Endothelial cell of umbilical vein (primary cell): Measurements from ENCODE around the gene KIF18A. TPM values are rescaled to one million over a fixed set of nuclear protein-coding genes. Genes with fewer than 3 reads are reported as not detected.

Source experiments
- BruUV-seq: library from RNA; stranded (reverse); fragments of 400-500 nt; replicated peaks from 2 replicates; lab custom pipeline; 2021; lab: Mats Ljungman, UMichigan
- CTCF ChIA-PET: fragments of 300-600, 350-600 bp; sonication (Branson Sonifier 250); formaldehyde crosslinking; loops from one replicate; lab custom pipeline; 2021; ENCODE audit warnings: antibody characterized with exemption, inconsistent platforms; lab: Charles Lee
- POLR2A ChIA-PET: fragments of 300-600, 350-600 bp; sonication (Branson Sonifier 250); formaldehyde crosslinking; loops from one replicate; lab custom pipeline; 2021; ENCODE audit warnings: antibody characterized with exemption, inconsistent platforms; lab: Charles Lee
- DNase-seq: peaks from one replicate; pipeline ENCODE4 v3.0.0-alpha.2; 2011; ENCODE audit warnings: low read depth, low spot score
- FAIRE-seq: peaks from 2 replicates; lab custom pipeline; 2011; peaks lifted over from hg19 to GRCh38; lab: Jason Lieb, UNC
- H2AFZ ChIP-seq: 2 replicates; pipeline ENCODE4 v1.6.0; 2012; ENCODE audit warnings: low read depth, low read length, control low read depth, inconsistent platforms
- H3K27ac ChIP-seq: 2 replicates; pipeline ENCODE4 v1.5.1; 2011; ENCODE audit warnings: low read depth, mild to moderate bottlenecking, control low read depth, low read length, moderate library complexity; ENCODE audit not compliant: insufficient read depth
- H3K27me3 ChIP-seq, 2 experiments: 2 replicates each; pipeline versions ENCODE4 v1.6.0 to v1.6.1; 2011; ENCODE audit warnings: low read length in 2 of 2, mixed read lengths in 1 of 2; ENCODE audit not compliant: control insufficient read depth in 2 of 2, insufficient read depth in 2 of 2
- H3K36me3 ChIP-seq, 2 experiments: 2 replicates in 1 of 2; 3 replicates in 1 of 2; pipeline ENCODE4 v1.5.1; 2011; ENCODE audit warnings: low read length in 2 of 2, mild to moderate bottlenecking in 1 of 2, moderate library complexity in 1 of 2; ENCODE audit not compliant: control insufficient read depth in 2 of 2, insufficient read depth in 2 of 2; ENCODE audit errors: extremely low read depth in 1 of 2
- H3K4me1 ChIP-seq: 3 replicates; pipeline ENCODE4 v1.5.1; 2011; ENCODE audit warnings: mild to moderate bottlenecking, low read length; ENCODE audit not compliant: control insufficient read depth, insufficient read depth; ENCODE audit errors: extremely low read depth
- H3K4me2 ChIP-seq: 2 replicates; pipeline ENCODE4 v1.6.1; 2011; ENCODE audit warnings: low read length, control low read depth, mixed read lengths; ENCODE audit not compliant: insufficient read depth
- H3K4me3 ChIP-seq, 3 experiments: fragments of 200-600 bp in 1 of 3; sonication (generic), shearing (Covaris generic) in 1 of 3; replicated peaks in 1 of 3; 2 replicates each; pipeline ENCODE4 v1.5.1; 2011 to 2016; ENCODE audit warnings: control low read depth in 3 of 3, low read length in 3 of 3, mild to moderate bottlenecking in 2 of 3, inconsistent platforms in 1 of 3, low read depth in 1 of 3, moderate library complexity in 1 of 3; ENCODE audit not compliant: insufficient read depth in 1 of 3
- H3K79me2 ChIP-seq: 2 replicates; pipeline ENCODE4 v1.6.0; 2012; ENCODE audit warnings: low read length, inconsistent platforms; ENCODE audit not compliant: control insufficient read depth, insufficient read depth
- H3K9ac ChIP-seq: replicated peaks from 2 replicates; pipeline ENCODE3; 2011; ENCODE audit warnings: low read length, control low read depth; ENCODE audit not compliant: insufficient read depth; ENCODE audit errors: extremely low read depth
- H3K9me1 ChIP-seq: replicated peaks from 3 replicates; pipeline ENCODE4 v1.6.0; 2011; ENCODE audit warnings: mild to moderate bottlenecking, low read length; ENCODE audit not compliant: control insufficient read depth, insufficient read depth; ENCODE audit errors: extremely low read depth
- H3K9me3 ChIP-seq: replicated peaks from 2 replicates; pipeline ENCODE4 v1.5.1; 2012; ENCODE audit warnings: low read length, inconsistent platforms; ENCODE audit not compliant: control insufficient read depth, insufficient read depth
- H4K20me1 ChIP-seq: replicated peaks from 2 replicates; pipeline ENCODE3; 2011; ENCODE audit warnings: mild to moderate bottlenecking, low read length; ENCODE audit not compliant: control insufficient read depth, insufficient read depth; ENCODE audit errors: extremely low read depth
- CTCF ChIP-seq, 2 donors: IDR thresholded peaks; 1 replicate in 1 of 2; 2 replicates in 1 of 2; pipeline ENCODE4 v1.5.1; 2011; ENCODE audit warnings: low read length in 2 of 2, mild to moderate bottlenecking in 2 of 2, moderate library complexity in 2 of 2, control low read depth in 1 of 2, inconsistent platforms in 1 of 2, low read depth in 1 of 2; ENCODE audit not compliant: insufficient read depth in 1 of 2; ENCODE audit errors: extremely low read depth in 1 of 2
- EZH2 ChIP-seq: IDR thresholded peaks from 2 replicates; pipeline ENCODE4 v1.6.1; 2012; ENCODE audit warnings: borderline replicate concordance, low read depth, mild to moderate bottlenecking, moderate library complexity, low read length, inconsistent platforms; ENCODE audit not compliant: severe bottlenecking
- FOS ChIP-seq: IDR thresholded peaks from 2 replicates; pipeline ENCODE4 v1.6.1; 2011; ENCODE audit warnings: mild to moderate bottlenecking, low read length, moderate library complexity, borderline replicate concordance; ENCODE audit not compliant: insufficient read depth
- GATA2 ChIP-seq: IDR thresholded peaks from 2 replicates; pipeline ENCODE4 v1.7.0; 2011; ENCODE audit warnings: low read depth, mild to moderate bottlenecking, moderate library complexity, mixed read lengths, low read length; ENCODE audit not compliant: insufficient read length, insufficient read depth
- JUN ChIP-seq: IDR thresholded peaks from 2 replicates; pipeline ENCODE4 v1.6.1; 2011; ENCODE audit warnings: borderline replicate concordance, low read depth; ENCODE audit not compliant: insufficient read length, insufficient read depth
- MAX ChIP-seq: IDR thresholded peaks from 2 replicates; pipeline ENCODE4 v1.6.1; 2011; ENCODE audit not compliant: insufficient read depth, insufficient read length
- MYC ChIP-seq: IDR thresholded peaks from one replicate; pipeline ENCODE4 v1.6.1; 2011; ENCODE audit warnings: mild to moderate bottlenecking, low read depth, low read length
- POLR2A ChIP-seq: IDR thresholded peaks from 2 replicates; pipeline ENCODE4 v1.6.1; 2012; ENCODE audit warnings: low read depth, mild to moderate bottlenecking, control low read depth, low read length
- POLR2AphosphoS5 ChIP-seq: IDR thresholded peaks from 2 replicates; pipeline ENCODE4 v1.6.1; 2012; ENCODE audit warnings: low read depth, mild to moderate bottlenecking, control low read depth, low read length, moderate library complexity; ENCODE audit not compliant: insufficient read depth
- dilution Hi-C: fragments of 300-500 bp; cut with MboI; formaldehyde crosslinking; loops from one replicate; pipeline ENCODE4 v1.15.0; 2019; ENCODE audit warnings: low sequenced_read_pairs; ENCODE audit not compliant: extremely low pct_ligation_motif_present
- intact Hi-C: fragments of 100-400 bp; cut with micrococcal nuclease; formaldehyde crosslinking; loops from one replicate; pipeline ENCODE4 v1.10.0; 2022
- polyA plus RNA-seq, 4 experiments: library from polyadenylated mRNA; depleted of rRNA in 3 of 4; stranded (reverse) in 3 of 4; unstranded in 1 of 4; fragments of >200 nt; gene quantifications; 2 replicates each; pipeline versions ENCODE4 v1.2.1 to v1.2.3, GENCODE V29; 2011 to 2012; ENCODE audit warnings: missing spikeins in 1 of 4
- total RNA-seq: library from RNA; stranded (reverse); gene quantifications from 2 replicates; pipeline ENCODE4 v1.2.3, GENCODE V29; 2021

KIF18A gene
- total and polyA plus RNA-seq, 2 donors (not counting 3 experiments of a cell fraction or from before 2014, with no cell fraction given) = 2.5 to 18.5 TPM

GRCh38 chr11:28114116-28114515, 6.2 kb upstream of the KIF18A start:
- Histone ChIP-seq H3K36me3 (peaks cover 0 to 2% of the 10 kb centered on the region in 2 experiments), H3K4me2 (no peak overlapping the region), H3K9me1 (no peaks in the 10 kb centered on the region), H3K27ac (no peak overlapping the region), H3K79me2 (peaks cover 24% of the 10 kb centered on the region), H3K9me3 (no peaks in the 10 kb centered on the region), H3K4me1 (peaks cover 16% of the 10 kb centered on the region), H4K20me1 (no peaks in the 10 kb centered on the region), H3K27me3 (no peaks in the 10 kb centered on the region), H3K4me3 (no peak overlapping the region), H3K9ac (no peak overlapping the region), H2AFZ (no peak overlapping the region)
- TF ChIP-seq POLR2AphosphoS5 = no peak
- TF ChIP-seq MYC = no peak
- no peak for TF ChIP-seq MAX
- TF ChIP-seq JUN = no peak
- BruUV-seq = no TSS peak
- DNase-seq (no peak), FAIRE-seq (no peak)
- POLR2A ChIA-PET = interaction anchor here (0.7 kb wide), 1 partner anchor 113 kb away, joined by 3 read pairs; no protein-coding TSS in a partner anchor
- CTCF ChIA-PET = interaction anchor here (0.8 kb wide), 1 partner anchor 9 kb away, joined by 3 read pairs; no protein-coding TSS in a partner anchor
- dilution Hi-C loops = no loop called here
- intact Hi-C loops = loop anchor here (5.0 kb wide), 1 partner anchor 1213 kb away; no protein-coding TSS in a partner anchor

- Histone ChIP-seq H3K4me1 (peaks cover 31% of the 10 kb centered on the region), H2AFZ (peak overlapping the region; percentile 29), H3K79me2 (peaks cover 40% of the 10 kb centered on the region), H3K9me1 (no peaks in the 10 kb centered on the region), H3K4me2 (peak overlapping the region; percentile 98), H3K36me3 (no peaks in the 10 kb centered on the region), H3K9ac (peak overlapping the region; percentile 100), H4K20me1 (no peaks in the 10 kb centered on the region), H3K27ac (peak overlapping the region; percentile 98), H3K4me3 (peak overlapping the region; percentile 34 to 96 (median 48)), H3K27me3 (no peaks in the 10 kb centered on the region), H3K9me3 (no peaks in the 10 kb centered on the region)
- TF ChIP-seq EZH2 (no peak), CTCF (IDR thresholded peaks at IDR 0.05; ENCODE audit: extremely low read depth in 1 of 2, insufficient read depth in 1 of 2, low read depth in 1 of 2, low read length in 2 of 2) (no peak), FOS (no peak), POLR2A (no peak), MYC (no peak), GATA2 (no peak)
- ChIA-PET CTCF (interaction anchor here (1.2 to 2.1 kb wide), 3 partner anchors 395 to 1049 kb away, joined by 4 to 7 read pairs (median 5); no protein-coding TSS in a partner anchor), POLR2A (no interaction called here)
- FAIRE-seq (no peak), DNase-seq (no peak)
- no TSS peak for BruUV-seq
- dilution Hi-C loops (no loop called here), intact Hi-C loops (loop anchor here (5.0 kb wide), 1 partner anchor 1216 kb away; no protein-coding TSS in a partner anchor)
Measured at GRCh38 chr11:28110821-28111200, 2.9 kb upstream of the KIF18A start.
